Measurements from ENCODE around the gene FURIN. TPM values are rescaled to one million over a fixed set of nuclear protein-coding genes. Genes with fewer than 3 reads are reported as not detected.

The FURIN gene
- total and polyA plus RNA-seq, 9 of the 15 experiments (the other 6 are each of a cell fraction or from before 2014, with no cell fraction given): 0.92 to 99.9 (median 34.8) TPM

GRCh38 chr15:90901175-90902039, 33.0 kb downstream of the FURIN start (continued):
- no peak for TF ChIP-seq SPI1 (IDR thresholded peaks at IDR 0.05; ENCODE audit: borderline replicate concordance, low read depth, low read length)
- no peak for TF ChIP-seq NR3C1 (CRISPR knock-in tag; IDR thresholded peaks at IDR 0.05)
- TF ChIP-seq NCOA2 (IDR thresholded peaks at IDR 0.05; ENCODE audit: partially characterized antibody in 2 of 2): peak in 1 of 2 experiments; percentile 90
- no peak for TF ChIP-seq SNAPC5 (CRISPR knock-in tag; IDR thresholded peaks at IDR 0.05)
- TF ChIP-seq HEY1 (CRISPR knock-in tag; IDR thresholded peaks at IDR 0.05; ENCODE audit: borderline replicate concordance): no peak
- TF ChIP-seq E2F4 (CRISPR knock-in tag; IDR thresholded peaks at IDR 0.05; ENCODE audit: low read depth): no peak
- no peak for TF ChIP-seq U2AF1 (optimal IDR thresholded peaks at IDR 0.05; ENCODE audit: low read depth, low read length)
- TF ChIP-seq XRCC5 (IDR thresholded peaks at IDR 0.05; ENCODE audit: low read depth, low read length): no peak
- no peak for TF ChIP-seq ZC3H11A (IDR thresholded peaks at IDR 0.05; ENCODE audit: low read depth, low read length)
- no peak for TF ChIP-seq RBM15 (IDR thresholded peaks at IDR 0.05; ENCODE audit: insufficient read depth, low read length)
- no peak for TF ChIP-seq GABPB1 (CRISPR knock-in tag; IDR thresholded peaks at IDR 0.05)
- TF ChIP-seq, protein P1, sequence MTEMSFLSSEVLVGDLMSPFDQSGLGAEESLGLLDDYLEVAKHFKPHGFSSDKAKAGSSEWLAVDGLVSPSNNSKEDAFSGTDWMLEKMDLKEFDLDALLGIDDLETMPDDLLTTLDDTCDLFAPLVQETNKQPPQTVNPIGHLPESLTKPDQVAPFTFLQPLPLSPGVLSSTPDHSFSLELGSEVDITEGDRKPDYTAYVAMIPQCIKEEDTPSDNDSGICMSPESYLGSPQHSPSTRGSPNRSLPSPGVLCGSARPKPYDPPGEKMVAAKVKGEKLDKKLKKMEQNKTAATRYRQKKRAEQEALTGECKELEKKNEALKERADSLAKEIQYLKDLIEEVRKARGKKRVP (CRISPR knock-in tag; IDR thresholded peaks at IDR 0.05): peak; percentile 77
- TF ChIP-seq, protein P2, sequence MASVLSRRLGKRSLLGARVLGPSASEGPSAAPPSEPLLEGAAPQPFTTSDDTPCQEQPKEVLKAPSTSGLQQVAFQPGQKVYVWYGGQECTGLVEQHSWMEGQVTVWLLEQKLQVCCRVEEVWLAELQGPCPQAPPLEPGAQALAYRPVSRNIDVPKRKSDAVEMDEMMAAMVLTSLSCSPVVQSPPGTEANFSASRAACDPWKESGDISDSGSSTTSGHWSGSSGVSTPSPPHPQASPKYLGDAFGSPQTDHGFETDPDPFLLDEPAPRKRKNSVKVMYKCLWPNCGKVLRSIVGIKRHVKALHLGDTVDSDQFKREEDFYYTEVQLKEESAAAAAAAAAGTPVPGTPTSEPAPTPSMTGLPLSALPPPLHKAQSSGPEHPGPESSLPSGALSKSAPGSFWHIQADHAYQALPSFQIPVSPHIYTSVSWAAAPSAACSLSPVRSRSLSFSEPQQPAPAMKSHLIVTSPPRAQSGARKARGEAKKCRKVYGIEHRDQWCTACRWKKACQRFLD (CRISPR knock-in tag; IDR thresholded peaks at IDR 0.05): peak; percentile 98
- no peak for TF ChIP-seq ZNF133 (CRISPR knock-in tag; IDR thresholded peaks at IDR 0.05)
- TF ChIP-seq, protein P3, sequence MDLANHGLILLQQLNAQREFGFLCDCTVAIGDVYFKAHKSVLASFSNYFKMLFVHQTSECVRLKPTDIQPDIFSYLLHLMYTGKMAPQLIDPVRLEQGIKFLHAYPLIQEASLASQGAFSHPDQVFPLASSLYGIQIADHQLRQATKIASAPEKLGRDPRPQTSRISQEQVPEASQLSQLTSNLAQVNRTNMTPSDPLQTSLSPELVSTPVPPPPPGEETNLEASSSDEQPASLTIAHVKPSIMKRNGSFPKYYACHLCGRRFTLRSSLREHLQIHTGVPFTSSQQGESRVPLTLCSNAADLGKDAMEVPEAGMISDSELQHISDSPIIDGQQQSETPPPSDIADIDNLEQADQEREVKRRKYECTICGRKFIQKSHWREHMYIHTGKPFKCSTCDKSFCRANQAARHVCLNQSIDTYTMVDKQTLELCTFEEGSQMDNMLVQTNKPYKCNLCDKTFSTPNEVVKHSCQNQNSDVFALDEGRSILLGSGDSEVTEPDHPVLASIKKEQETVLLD (IDR thresholded peaks at IDR 0.05): peak; percentile 64; the same call in 1 of the 2 replicates
- TF ChIP-seq AFF1 (IDR thresholded peaks at IDR 0.05; ENCODE audit: low read depth in 1 of 2, partially characterized antibody in 2 of 2): peak in 1 of 2 experiments; percentile 95
- TF ChIP-seq CCNT2 (IDR thresholded peaks at IDR 0.05; ENCODE audit: borderline replicate concordance, extremely low read depth, insufficient read length, low read depth, low read length): peak; percentile 96

Measured in K562 (cell line).